GM18511 (cell line): Measurements from ENCODE around the gene DAB2IP.

Experiments
- ATAC-seq: cut with Tn5 transposase; IDR thresholded peaks from one replicate; pipeline ENCODE4 v1.9.1; 2021; ENCODE audit warnings: mild to moderate bottlenecking, moderate library complexity; ENCODE audit not compliant: unreplicated experiment

The DAB2IP gene

DNA sequence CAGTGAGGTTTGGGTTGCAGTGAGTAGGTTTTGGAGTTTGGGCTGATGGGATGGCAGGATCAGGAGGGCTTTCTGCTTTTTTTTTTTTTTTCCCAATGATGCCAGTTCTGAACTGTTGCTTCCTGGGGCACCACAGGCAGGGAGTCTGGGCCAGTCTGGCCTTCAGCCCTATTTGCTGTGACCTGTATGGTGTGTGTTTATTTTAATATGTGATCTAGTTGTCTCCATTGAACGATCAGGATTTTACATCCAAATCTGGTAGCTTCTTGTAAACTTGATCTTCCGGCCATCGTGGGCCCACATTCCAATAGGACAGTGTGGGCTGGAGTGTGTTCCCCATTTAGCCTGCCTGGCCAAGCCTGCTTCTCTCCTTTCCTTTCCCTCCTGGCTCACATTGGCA lies 25.8 kb upstream of the DAB2IP start:
- no peak for ATAC-seq

GRCh38 chr9:121626012-121626411 lies 25.4 kb upstream of the DAB2IP start:
- ATAC-seq: no peak

DNA sequence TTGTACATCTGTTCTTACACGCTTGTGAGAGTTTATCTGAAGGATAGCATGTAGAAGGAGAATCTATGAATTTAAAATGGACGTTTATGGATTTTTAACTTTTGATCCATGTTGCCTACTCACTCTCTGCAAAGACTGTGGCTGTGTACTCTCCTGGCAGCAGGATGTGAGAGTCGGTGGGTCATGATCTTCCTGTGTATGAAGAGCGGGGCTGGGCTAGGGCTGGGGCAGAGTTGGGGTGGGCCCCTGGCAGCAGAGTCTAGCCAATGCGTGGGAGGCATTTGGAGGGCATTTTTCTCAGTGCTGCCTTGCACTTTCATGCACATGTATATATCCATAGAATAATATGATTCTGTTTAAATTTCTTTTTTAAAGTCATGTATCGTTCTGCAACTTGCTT lies 24.0 kb upstream of the DAB2IP start:
- ATAC-seq: no peak

DNA sequence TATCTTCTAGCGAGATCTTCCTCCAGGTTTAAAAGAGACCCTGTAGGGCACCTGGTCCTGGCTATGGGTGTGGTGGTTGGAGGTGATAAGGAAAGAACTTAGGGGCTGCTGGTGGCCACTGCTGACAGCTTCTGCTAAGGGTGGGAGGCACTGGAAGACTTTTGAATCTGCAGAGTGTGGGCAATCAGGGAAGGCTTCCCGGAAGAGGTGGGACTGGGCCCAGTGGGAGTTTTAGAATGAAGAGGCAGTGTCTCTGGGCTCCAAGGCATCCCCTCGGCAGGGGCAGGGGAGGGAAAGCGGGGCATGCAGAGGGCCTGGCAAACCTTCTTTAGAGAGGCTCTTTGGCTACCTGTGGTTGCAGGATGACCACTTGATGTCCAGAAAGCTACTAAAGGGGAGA lies 23.0 kb upstream of the DAB2IP start:
- no peak for ATAC-seq

- no peak for ATAC-seq
These were observed 20.3 kb upstream of the DAB2IP start for GRCh38 chr9:121631115-121631514.

GRCh38 chr9:121631978-121632418 lies 19.4 kb upstream of the DAB2IP start:
- ATAC-seq: no peak

- no peak for ATAC-seq
These were observed 18.2 kb upstream of the DAB2IP start for GRCh38 chr9:121633119-121633714.

DNA sequence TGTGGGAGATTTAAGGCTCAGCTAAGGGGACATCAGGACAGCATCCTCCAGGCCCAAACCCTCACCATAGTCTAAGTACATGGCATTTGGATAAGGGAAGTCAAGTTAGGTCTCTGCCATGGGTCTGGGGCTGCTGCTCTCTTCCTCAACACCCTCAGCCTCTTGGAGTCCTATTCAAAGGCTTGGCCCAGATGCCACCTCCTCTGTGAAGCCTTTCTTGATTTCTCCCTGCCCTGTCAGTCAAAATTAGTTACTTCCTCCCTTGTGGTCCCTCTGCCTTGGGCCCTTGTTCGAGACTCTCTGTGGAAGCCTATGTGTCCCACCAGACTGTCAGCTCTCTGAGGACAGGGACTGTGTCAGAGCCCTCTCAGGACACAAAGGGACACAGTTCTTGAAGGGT lies 17.7 kb upstream of the DAB2IP start:
- no peak for ATAC-seq

GRCh38 chr9:121634329-121635261 lies 16.8 kb upstream of the DAB2IP start:
- no peak for ATAC-seq

DNA sequence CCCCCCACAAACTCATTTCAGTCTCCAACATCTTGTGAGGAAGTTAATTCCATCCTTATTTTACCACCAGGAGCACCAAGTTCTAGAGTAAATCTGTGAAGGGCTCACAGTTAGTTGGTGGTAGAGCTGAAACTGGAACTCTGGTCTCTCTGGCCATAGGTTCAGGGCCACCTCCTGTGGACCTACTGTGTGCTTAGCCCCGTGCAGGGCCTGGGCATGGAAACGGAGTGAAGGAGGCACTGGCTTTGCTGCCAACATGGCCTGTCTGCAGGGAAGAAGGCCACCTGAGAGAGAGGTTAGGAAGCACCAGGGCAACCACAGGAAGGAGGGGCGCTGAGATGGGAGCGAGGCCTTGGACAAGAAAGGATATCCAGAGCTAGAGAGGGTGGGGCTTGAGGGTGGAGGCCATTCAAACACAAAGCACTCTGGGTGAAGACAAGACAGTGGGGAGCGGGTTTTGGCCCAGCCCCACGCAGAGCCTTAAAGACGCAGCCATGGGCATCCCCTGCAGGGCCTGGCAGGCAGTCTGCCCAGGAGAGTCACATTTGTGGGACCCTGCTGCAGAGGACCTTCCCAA lies 16.0 kb upstream of the DAB2IP start:
- ATAC-seq: no peak

DNA sequence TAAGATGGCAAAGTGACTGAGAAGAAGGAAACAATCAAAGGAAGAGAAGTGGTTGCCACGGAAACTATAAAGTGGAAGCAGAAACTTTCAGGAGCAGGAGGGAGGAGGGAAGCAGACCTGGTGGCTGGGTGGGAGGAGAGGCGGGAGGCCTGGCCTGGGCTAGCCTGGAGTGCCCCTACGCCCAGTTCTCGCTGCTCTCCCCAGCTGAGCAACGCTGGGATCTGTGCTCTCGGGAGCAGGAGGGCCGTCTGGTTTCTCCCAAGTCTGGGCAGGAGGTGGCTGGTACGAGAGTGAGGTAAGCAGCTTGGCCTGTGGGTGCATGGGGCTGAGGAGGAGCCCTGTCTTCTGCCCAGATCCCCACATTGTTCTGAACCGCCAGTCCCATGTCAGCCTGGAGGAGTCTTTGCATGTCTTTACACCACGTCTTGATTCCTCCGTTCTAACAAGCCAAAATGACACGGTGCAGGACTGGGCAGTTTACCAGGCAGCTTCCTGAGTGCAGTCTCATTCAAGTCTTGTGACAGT lies 15.0 kb upstream of the DAB2IP start:
- no peak for ATAC-seq

- ATAC-seq: no peak
These were observed 14.3 kb upstream of the DAB2IP start for GRCh38 chr9:121636978-121637712.

DNA sequence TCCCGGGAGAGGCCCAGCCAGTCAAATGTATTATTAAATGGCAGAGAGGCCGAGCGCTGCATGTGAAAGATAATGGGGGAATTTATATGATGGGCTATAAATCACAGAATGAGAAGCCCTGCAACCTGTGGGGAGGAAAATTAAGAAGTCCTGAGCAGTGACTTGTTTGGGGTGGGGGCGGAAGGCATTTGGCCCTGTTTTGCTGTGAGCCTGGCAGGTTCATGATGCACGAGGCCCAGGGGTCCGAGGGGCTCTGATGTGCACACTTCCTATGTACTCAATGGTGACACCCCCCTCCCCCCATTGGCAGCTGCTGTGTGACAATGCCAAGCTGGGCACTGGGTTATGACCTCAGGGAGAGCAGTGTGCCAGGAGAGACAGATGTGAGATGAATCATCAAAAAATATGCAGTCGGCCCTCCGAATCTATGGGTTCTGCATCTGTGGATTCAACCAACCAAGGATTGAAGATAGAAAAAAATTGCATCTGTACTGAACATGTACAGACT lies 13.7 kb upstream of the DAB2IP start:
- no peak for ATAC-seq

GRCh38 chr9:121638399-121638798 lies 13.0 kb upstream of the DAB2IP start:
- ATAC-seq: no peak

DNA sequence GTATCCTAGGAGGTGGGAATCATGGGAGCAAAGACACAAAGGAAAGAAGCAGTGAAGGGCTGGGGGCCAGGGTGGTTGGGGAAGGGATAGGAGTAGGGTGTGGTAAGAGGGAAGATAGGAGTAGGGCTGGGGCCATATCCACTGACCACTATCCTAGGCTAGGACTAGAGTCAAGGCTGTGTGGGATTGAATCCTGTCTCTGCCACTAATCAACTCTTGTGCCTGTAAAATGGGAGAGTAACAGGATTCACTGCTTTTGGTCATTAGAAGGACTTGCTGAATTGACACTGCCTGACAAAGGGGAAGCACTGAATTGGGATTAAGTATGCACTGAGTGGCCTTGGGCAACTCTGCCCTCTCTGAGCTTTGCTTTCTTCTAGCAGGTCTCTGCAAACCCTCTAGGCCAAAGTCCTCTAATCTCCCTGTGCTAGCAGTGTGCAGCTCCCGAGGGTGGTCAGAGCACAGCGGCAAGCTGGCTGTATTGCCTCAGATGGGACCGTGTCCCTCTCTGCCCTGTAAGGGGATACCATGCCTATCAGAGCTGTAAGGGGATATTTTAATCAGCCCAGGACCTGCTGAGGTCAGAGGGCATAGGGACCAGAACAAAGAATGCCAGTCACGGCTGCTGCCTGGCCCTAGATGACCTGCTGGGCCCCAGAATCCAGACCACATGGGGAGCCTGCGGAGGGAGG lies 12.4 kb upstream of the DAB2IP start:
- no peak for ATAC-seq

DNA sequence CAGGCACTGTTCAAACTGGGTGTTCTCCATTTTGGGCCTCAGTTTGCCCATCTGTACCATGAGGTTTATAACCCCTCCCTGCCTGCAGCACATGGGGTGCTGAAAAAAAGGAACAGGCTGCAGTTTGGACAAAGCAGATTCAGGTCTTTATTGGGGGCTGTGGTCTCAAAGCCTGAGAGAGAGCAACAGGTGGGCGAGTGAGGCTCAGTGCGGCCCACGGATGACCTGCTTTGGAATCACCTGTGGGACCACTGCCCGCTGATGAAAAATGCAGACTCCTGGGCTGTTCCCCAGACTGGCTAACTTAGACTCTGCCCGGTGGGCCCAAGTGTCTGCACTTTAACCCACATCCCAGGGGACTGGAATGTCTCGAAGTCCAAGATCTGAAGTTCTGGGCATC lies 11.8 kb upstream of the DAB2IP start:
- ATAC-seq: no peak

GRCh38 chr9:121640076-121640475 lies 11.4 kb upstream of the DAB2IP start:
- ATAC-seq: no peak

DNA sequence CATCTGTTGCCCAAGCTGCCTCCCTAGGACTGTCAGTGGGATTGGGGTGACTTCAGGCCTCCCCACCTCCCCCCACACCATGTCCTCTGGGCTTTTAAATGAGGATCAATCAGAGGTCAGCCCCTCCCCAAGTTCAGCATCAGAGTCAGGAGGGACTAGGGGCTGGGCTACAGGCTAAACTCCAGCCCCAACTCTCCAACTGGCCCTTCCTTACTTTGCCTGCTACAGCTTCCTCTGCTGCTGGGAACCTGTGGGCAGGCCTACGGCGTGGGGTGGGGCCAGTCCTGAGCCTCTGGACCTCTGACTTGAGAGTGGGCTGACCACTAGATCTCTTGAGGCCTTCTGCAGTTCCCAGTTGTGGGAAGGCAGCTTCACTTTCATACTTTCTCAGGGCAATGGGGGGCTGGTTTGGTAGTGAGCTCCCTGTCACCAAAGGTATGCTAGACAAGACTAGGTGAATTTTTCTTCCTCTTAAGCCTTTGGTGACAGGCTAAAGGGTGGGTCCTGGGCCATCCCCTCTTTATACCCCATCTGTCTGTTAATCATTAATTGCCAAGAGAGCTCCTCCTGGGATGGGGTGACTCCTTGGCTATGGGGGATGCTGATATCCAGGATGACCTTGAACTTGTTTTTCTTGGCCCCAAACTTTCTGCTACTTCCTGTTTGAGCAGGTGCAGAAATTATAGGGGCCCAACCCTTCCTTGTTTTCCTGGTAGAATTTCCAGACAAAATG lies 10.8 kb upstream of the DAB2IP start:
- no peak for ATAC-seq

- ATAC-seq: no peak
These were observed 10.2 kb upstream of the DAB2IP start for GRCh38 chr9:121641224-121641611.

GRCh38 chr9:121642758-121643157 lies 8.7 kb upstream of the DAB2IP start:
- ATAC-seq: no peak
